HUES6 (cell line): ENCODE results near the gene GPC6.

Experiments
- H3K27ac ChIP-seq: 2 replicates; pipeline ENCODE4 v1.7.0; 2013; ENCODE audit warnings: low read depth, mild to moderate bottlenecking, low read length, inconsistent platforms
- H3K27me3 ChIP-seq: 2 replicates; pipeline ENCODE4 v1.6.1; 2013; ENCODE audit warnings: low read length; ENCODE audit not compliant: control insufficient read depth, insufficient read depth
- H3K36me3 ChIP-seq: 2 replicates; pipeline ENCODE4 v1.6.1; 2013; ENCODE audit warnings: low read length; ENCODE audit not compliant: control insufficient read depth, insufficient read depth
- H3K4me1 ChIP-seq: 2 replicates; pipeline ENCODE4 v1.6.1; 2013; ENCODE audit warnings: low read length; ENCODE audit not compliant: control insufficient read depth, insufficient read depth
- H3K4me3 ChIP-seq: 2 replicates; pipeline ENCODE4 v1.5.1; 2013; ENCODE audit warnings: low read depth, low read length
- H3K9ac ChIP-seq: one replicate; pipeline ENCODE4 v1.6.1; 2013; ENCODE audit warnings: mild to moderate bottlenecking, low read length
- H3K9me3 ChIP-seq: 2 replicates; pipeline ENCODE4 v1.6.1; 2013; ENCODE audit warnings: low read depth, low read length; ENCODE audit not compliant: control insufficient read depth, insufficient read depth

The GPC6 gene

GRCh38 chr13:93535251-93535650, 308.6 kb downstream of the GPC6 start:
- Histone ChIP-seq H3K27ac (no peak overlapping the region), H3K9me3 (no peaks in the 10 kb centered on the region), H3K36me3 (no peaks in the 10 kb centered on the region), H3K27me3 (no peaks in the 10 kb centered on the region), H3K4me1 (no peaks in the 10 kb centered on the region; the same call in none of the 2 replicates), H3K9ac (no peak overlapping the region), H3K4me3 (no peak overlapping the region)

GRCh38 chr13:93539914-93540313, 313.3 kb downstream of the GPC6 start:
- no peaks in the 10 kb centered on the region for H3K9me3 ChIP-seq
- H3K4me3 ChIP-seq: no peak overlapping the region
- H3K27me3 ChIP-seq: no peaks in the 10 kb centered on the region
- no peaks in the 10 kb centered on the region; the same call in 1 of the 2 replicates for H3K4me1 ChIP-seq
- H3K36me3 ChIP-seq: no peaks in the 10 kb centered on the region
- H3K9ac ChIP-seq: no peak overlapping the region
- H3K27ac ChIP-seq: no peak overlapping the region

GRCh38 chr13:93547886-93548285, 321.3 kb downstream of the GPC6 start:
- no peak overlapping the region for H3K4me3 ChIP-seq
- H3K4me1 ChIP-seq: peaks cover 13% of the 10 kb centered on the region
- H3K9me3 ChIP-seq: no peaks in the 10 kb centered on the region
- no peak overlapping the region for H3K9ac ChIP-seq
- no peaks in the 10 kb centered on the region for H3K36me3 ChIP-seq
- no peak overlapping the region for H3K27ac ChIP-seq
- H3K27me3 ChIP-seq: no peaks in the 10 kb centered on the region

GRCh38 chr13:93549326-93550005, 322.9 kb downstream of the GPC6 start:
- Histone ChIP-seq H3K36me3 (no peaks in the 10 kb centered on the region), H3K9ac (no peak overlapping the region), H3K4me1 (peaks cover 22% of the 10 kb centered on the region), H3K27ac (no peak overlapping the region), H3K27me3 (no peaks in the 10 kb centered on the region), H3K9me3 (no peaks in the 10 kb centered on the region), H3K4me3 (no peak overlapping the region)

- Histone ChIP-seq H3K9me3 (no peaks in the 10 kb centered on the region), H3K4me3 (no peak overlapping the region), H3K36me3 (no peaks in the 10 kb centered on the region), H3K4me1 (peaks cover 30% of the 10 kb centered on the region), H3K27ac (no peak overlapping the region), H3K9ac (no peak overlapping the region), H3K27me3 (no peaks in the 10 kb centered on the region)
Observed at GRCh38 chr13:93550236-93550635, 323.6 kb downstream of the GPC6 start.

GRCh38 chr13:93552596-93552995, 326.0 kb downstream of the GPC6 start:
- Histone ChIP-seq H3K9ac (no peak overlapping the region), H3K9me3 (no peaks in the 10 kb centered on the region), H3K27me3 (no peaks in the 10 kb centered on the region), H3K36me3 (no peaks in the 10 kb centered on the region), H3K27ac (no peak overlapping the region), H3K4me1 (peaks cover 37% of the 10 kb centered on the region), H3K4me3 (no peak overlapping the region)

- no peaks in the 10 kb centered on the region for H3K36me3 ChIP-seq
- H3K4me3 ChIP-seq: no peak overlapping the region
- H3K9ac ChIP-seq: no peak overlapping the region
- H3K27me3 ChIP-seq: no peaks in the 10 kb centered on the region
- no peak overlapping the region for H3K27ac ChIP-seq
- H3K4me1 ChIP-seq: peaks cover 37% of the 10 kb centered on the region
- H3K9me3 ChIP-seq: no peaks in the 10 kb centered on the region
Observed at GRCh38 chr13:93554514-93554913, 327.9 kb downstream of the GPC6 start.

- Histone ChIP-seq H3K9ac (no peak overlapping the region), H3K36me3 (no peaks in the 10 kb centered on the region), H3K27me3 (no peaks in the 10 kb centered on the region), H3K4me3 (no peak overlapping the region), H3K9me3 (no peaks in the 10 kb centered on the region), H3K4me1 (peaks cover 53% of the 10 kb centered on the region), H3K27ac (no peak overlapping the region)
Observed at GRCh38 chr13:93558637-93559036, 332.0 kb downstream of the GPC6 start.

- Histone ChIP-seq H3K9ac (no peak overlapping the region), H3K9me3 (no peaks in the 10 kb centered on the region), H3K36me3 (no peaks in the 10 kb centered on the region), H3K4me1 (peaks cover 45% of the 10 kb centered on the region), H3K27me3 (no peaks in the 10 kb centered on the region), H3K27ac (no peak overlapping the region), H3K4me3 (no peak overlapping the region)
Observed at GRCh38 chr13:93559718-93560117, 333.1 kb downstream of the GPC6 start.

- no peaks in the 10 kb centered on the region for H3K36me3 ChIP-seq
- peaks cover 34% of the 10 kb centered on the region for H3K4me1 ChIP-seq
- H3K4me3 ChIP-seq: no peak overlapping the region
- no peaks in the 10 kb centered on the region for H3K27me3 ChIP-seq
- H3K27ac ChIP-seq: peak overlapping the region; percentile 35
- H3K9me3 ChIP-seq: no peaks in the 10 kb centered on the region
- H3K9ac ChIP-seq: no peak overlapping the region
Observed at GRCh38 chr13:93561576-93562225, 335.1 kb downstream of the GPC6 start.

- no peak overlapping the region for H3K27ac ChIP-seq
- no peaks in the 10 kb centered on the region for H3K27me3 ChIP-seq
- H3K4me3 ChIP-seq: no peak overlapping the region
- no peaks in the 10 kb centered on the region for H3K36me3 ChIP-seq
- peaks cover 34% of the 10 kb centered on the region for H3K4me1 ChIP-seq
- H3K9me3 ChIP-seq: no peaks in the 10 kb centered on the region
- H3K9ac ChIP-seq: no peak overlapping the region
Observed at GRCh38 chr13:93562676-93563075, 336.1 kb downstream of the GPC6 start.
